Stimulated activated naive CD8-positive, alpha-beta T cell treated with anti-CD3 and anti-CD28 coated beads, Interleukin-15, Interleukin-2, amounts not matched to agents 100 ng/mL and 50 ng/mL, for 24 hours (primary cell): Measurements from ENCODE around the gene TBL1X.
A peak's percentile ranks its signal among the peaks of the same experiment; 100 is the strongest.

Experiments used
- H3K27ac Mint-ChIP-seq: one replicate; pipeline ENCODE4 v1.8.0; 2021; ENCODE audit warnings: mild to moderate bottlenecking, mixed read lengths
- H3K27me3 Mint-ChIP-seq: one replicate; pipeline ENCODE4 v1.8.0; 2021; ENCODE audit warnings: mixed read lengths
- H3K36me3 Mint-ChIP-seq: one replicate; pipeline ENCODE4 v1.8.0; 2021; ENCODE audit warnings: low read depth, mixed read lengths
- H3K4me1 Mint-ChIP-seq: one replicate; pipeline ENCODE4 v1.8.0; 2021; ENCODE audit warnings: low read depth, mixed read lengths
- H3K4me3 Mint-ChIP-seq: one replicate; pipeline ENCODE4 v1.8.0; 2021; ENCODE audit warnings: mild to moderate bottlenecking, mixed read lengths
- H3K9me3 Mint-ChIP-seq: one replicate; pipeline ENCODE4 v1.8.0; 2021; ENCODE audit warnings: mixed read lengths

TBL1X gene

DNA sequence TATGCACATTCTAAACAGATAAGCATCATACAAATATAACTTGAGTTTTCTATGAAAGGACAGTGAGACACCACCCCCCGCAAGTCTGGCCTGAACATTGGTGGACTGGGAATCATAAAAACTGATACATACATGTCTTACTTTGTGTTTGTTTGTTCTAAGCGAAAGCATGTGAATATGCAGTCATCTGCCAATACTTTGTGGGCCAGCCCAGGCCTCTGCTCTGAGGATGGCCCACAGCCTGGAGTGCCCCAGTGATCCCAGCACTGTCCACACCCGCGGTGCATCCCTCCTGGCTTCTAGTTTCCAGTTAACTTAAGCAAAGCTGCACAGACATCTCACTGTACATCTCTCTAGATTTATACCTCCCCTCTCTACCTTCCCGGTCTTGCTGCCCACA lies 154.3 kb downstream of the TBL1X start:
- Mint-ChIP-seq H3K27me3 (no peaks in the 10 kb centered on the region), H3K4me3 (no peak overlapping the region), H3K27ac (no peak overlapping the region), H3K36me3 (peaks cover 11% of the 10 kb centered on the region), H3K9me3 (no peaks in the 10 kb centered on the region), H3K4me1 (peaks cover 40% of the 10 kb centered on the region)

DNA sequence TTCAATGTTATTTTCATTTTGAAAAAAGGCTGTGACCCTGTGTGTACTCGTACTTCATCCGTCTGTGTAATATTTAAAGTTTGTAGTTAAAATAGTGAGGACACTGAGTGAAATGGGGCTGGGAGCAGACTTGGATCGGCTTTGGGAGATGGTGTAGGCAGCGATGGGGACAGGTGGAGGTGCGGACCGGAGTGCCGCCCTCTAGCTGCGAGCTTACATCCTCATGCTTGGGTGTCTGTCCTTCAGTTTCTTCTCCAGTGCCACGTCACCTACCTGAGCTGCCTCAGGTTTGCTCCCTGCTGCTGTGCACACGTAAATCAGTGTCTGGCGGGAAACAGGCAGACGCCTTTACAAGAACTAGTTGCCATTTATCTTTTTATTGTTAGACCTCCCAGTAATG lies 154.7 kb downstream of the TBL1X start:
- peaks cover 45% of the 10 kb centered on the region for H3K4me1 Mint-ChIP-seq
- H3K27me3 Mint-ChIP-seq = no peaks in the 10 kb centered on the region
- no peaks in the 10 kb centered on the region for H3K9me3 Mint-ChIP-seq
- H3K27ac Mint-ChIP-seq = no peak overlapping the region
- peaks cover 11% of the 10 kb centered on the region for H3K36me3 Mint-ChIP-seq
- no peak overlapping the region for H3K4me3 Mint-ChIP-seq

DNA sequence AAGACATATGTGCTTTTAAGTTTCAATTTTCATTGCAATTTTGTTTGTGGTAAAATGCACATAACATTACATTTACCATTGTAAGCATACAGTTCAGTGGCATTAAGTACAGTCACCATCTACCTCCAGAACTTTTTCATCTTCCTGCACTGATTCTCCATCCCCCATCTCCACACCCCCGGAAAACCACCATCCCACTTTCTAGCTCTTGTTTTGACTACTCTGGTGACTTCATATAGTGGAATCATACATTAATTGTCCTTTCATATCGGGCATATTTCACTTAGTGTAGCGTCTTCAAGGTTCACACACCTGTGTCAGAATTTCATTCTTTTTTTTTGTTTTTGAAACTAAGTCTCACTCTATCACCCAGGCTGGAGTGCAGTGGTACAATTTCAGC lies 157.3 kb downstream of the TBL1X start:
- Mint-ChIP-seq H3K36me3 (peaks cover 11% of the 10 kb centered on the region), H3K27me3 (no peaks in the 10 kb centered on the region), H3K9me3 (no peaks in the 10 kb centered on the region), H3K27ac (peak overlapping the region; percentile 71), H3K4me1 (peaks cover 59% of the 10 kb centered on the region), H3K4me3 (no peak overlapping the region)

DNA sequence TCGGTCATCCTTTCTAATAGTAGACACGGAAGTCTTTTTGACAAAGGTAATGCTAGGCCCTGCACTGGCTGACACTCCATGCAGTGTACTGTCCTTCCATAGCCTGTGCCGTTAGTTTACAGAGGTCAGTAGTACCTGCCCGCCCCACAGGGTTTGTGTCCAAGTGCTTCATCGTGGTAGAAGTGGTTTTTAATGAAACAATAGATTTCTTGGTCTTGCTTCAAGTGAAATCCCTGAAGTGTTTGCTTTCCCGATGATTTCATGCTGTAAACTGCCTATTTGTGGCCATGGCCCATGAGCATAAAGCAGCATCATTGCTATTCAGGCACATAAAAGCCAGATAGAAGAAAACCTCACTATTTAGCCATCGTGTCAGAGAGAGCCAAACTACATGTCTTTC lies 161.5 kb downstream of the TBL1X start:
- Mint-ChIP-seq H3K36me3 (peaks cover 10% of the 10 kb centered on the region), H3K27ac (no peak overlapping the region), H3K4me3 (no peak overlapping the region), H3K4me1 (peaks cover 48% of the 10 kb centered on the region), H3K9me3 (no peaks in the 10 kb centered on the region), H3K27me3 (no peaks in the 10 kb centered on the region)

DNA sequence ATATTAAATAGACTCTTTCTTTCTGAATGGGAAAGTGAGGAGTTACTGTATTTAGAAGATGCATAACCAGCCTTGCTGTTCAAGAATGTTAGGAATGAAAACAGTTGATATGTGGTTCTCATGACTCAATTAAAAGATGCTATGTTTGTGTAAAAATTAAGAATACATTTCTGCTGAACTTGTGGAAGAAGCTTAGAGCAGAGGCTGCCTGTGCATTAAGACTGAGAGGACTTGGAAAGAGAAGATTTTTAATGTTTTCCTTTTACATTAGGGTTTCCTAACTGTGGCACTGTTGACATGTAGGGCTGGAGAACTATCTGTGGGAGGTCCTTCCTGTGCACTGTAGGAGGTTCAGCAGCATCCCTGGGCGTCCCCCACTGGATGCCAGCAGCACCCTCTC lies 163.1 kb downstream of the TBL1X start:
- Mint-ChIP-seq H3K4me1 (peaks cover 38% of the 10 kb centered on the region), H3K36me3 (peaks cover 6% of the 10 kb centered on the region), H3K27me3 (no peaks in the 10 kb centered on the region), H3K9me3 (no peaks in the 10 kb centered on the region), H3K4me3 (no peak overlapping the region), H3K27ac (no peak overlapping the region)

DNA sequence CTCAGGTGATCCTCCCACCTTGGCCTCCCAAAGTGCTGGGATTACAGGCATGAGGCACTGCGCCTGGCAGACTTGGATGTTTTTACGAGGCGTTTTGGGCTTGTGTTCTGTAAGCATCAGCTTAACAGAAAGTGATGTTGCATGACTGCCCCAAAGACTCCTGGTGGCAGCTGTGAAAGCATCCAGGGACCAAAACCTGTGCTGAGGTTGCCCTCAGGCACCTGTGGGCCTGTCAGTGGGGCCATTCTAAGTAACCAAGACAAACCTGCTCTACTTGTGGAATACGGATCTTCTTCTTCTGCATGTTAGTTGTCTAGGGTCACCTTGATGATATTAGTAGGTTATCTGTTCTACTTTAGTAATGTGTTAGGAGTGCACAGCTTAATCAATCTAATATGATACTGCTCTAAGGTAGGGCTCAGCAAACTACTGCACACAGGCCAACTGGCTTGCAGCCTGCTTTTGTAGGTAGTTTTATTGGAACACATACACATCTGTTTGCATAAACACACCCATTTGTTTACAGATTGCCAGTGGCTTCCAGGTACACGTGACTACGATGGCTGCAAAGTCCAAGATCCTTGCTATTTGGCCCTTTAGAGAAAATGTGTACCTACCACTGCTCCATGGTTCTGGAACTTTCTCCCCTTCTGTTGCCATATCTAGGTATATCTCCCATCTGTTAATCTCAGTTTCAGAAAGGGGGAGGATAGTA lies 164.1 kb downstream of the TBL1X start:
- peaks cover 6% of the 10 kb centered on the region for H3K36me3 Mint-ChIP-seq
- peaks cover 32% of the 10 kb centered on the region for H3K4me1 Mint-ChIP-seq
- no peak overlapping the region for H3K4me3 Mint-ChIP-seq
- no peaks in the 10 kb centered on the region for H3K27me3 Mint-ChIP-seq
- H3K27ac Mint-ChIP-seq = no peak overlapping the region
- no peaks in the 10 kb centered on the region for H3K9me3 Mint-ChIP-seq

DNA sequence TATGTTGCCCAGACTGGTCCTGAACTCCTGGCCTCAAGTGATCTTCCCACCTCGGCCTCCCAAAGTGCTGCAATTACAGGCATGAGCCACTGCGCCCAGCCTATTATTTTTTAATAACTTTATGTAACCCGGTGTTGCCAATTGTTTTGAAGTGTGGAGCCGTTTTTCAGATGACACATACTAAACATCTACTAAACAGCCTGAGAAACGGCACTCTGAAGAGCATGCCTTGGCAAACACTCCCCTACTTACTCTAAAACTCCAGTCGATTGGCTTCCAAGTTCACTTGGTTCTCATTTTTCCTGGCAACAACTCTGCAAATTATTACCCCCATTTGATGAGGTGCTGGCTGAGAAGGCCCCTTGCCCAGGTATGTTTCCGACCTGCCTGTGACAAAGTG lies 169.7 kb downstream of the TBL1X start:
- no peak overlapping the region for H3K27ac Mint-ChIP-seq
- no peaks in the 10 kb centered on the region for H3K27me3 Mint-ChIP-seq
- no peaks in the 10 kb centered on the region for H3K36me3 Mint-ChIP-seq
- no peak overlapping the region for H3K4me3 Mint-ChIP-seq
- peaks cover 30% of the 10 kb centered on the region for H3K4me1 Mint-ChIP-seq
- H3K9me3 Mint-ChIP-seq = no peaks in the 10 kb centered on the region

DNA sequence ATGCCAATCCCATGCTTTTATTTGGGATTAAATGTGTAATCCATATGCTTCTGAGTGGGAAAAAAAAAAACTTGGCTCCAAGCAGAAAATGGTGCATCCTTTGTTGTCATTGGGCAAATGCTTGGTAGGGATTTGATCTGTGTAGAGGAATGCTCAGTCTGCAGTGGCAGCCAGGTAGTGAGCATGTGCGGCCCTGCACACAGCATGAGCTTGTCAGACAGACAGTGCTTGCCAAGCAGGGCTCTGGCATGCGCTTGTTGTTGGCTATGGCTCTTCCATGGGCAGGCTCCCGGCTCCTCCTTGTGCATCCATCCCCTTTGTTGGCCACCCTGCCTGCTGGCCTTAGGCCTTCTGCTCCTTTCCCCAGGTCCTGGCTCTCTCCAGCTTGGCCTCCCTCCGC lies 170.5 kb downstream of the TBL1X start:
- Mint-ChIP-seq H3K4me1 (peaks cover 30% of the 10 kb centered on the region), H3K27ac (no peak overlapping the region), H3K9me3 (no peaks in the 10 kb centered on the region), H3K36me3 (no peaks in the 10 kb centered on the region), H3K27me3 (no peaks in the 10 kb centered on the region), H3K4me3 (no peak overlapping the region)

DNA sequence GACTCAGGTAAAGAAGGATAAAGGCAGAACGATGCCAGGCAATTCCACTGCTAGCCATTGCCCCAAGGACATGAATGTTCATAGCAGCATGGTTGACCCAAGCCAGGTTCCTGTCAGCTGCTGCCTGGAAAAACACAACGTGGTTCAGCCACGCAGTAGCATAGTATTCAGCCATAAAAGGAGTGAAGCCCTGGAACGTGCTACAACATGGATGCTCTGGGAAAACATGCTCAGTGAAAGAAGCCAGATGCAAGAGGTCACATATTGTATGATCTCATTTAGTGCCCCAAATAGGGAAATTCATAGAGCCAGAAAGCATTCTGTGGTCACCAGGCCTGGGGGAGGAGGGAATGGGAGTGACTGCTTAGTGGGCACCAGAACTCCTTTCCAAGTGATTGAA lies 170.9 kb downstream of the TBL1X start:
- H3K27ac Mint-ChIP-seq = no peak overlapping the region
- peaks cover 30% of the 10 kb centered on the region for H3K4me1 Mint-ChIP-seq
- H3K27me3 Mint-ChIP-seq = no peaks in the 10 kb centered on the region
- H3K4me3 Mint-ChIP-seq = no peak overlapping the region
- no peaks in the 10 kb centered on the region for H3K36me3 Mint-ChIP-seq
- H3K9me3 Mint-ChIP-seq = no peaks in the 10 kb centered on the region

DNA sequence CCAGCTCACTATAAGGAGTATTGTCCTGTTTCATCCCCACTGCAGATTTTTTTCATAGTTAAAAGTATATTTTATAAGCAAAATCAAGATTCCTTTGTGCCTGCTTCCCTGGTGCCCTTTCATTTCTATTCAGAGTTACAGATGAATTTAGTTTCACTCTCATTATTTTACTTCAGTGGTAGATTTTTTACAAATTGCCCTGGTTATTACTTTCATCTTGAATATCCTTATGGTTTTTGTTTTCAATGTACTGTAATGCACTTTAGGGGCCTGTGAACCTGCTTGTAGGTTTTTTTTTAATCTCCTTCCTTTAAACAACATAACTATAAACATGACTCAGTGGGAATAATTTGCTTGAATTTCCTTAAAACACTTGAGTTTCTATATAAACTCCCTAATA lies 174.0 kb downstream of the TBL1X start:
- no peak overlapping the region for H3K27ac Mint-ChIP-seq
- H3K4me1 Mint-ChIP-seq = peaks cover 45% of the 10 kb centered on the region
- no peaks in the 10 kb centered on the region for H3K27me3 Mint-ChIP-seq
- H3K9me3 Mint-ChIP-seq = no peaks in the 10 kb centered on the region
- H3K36me3 Mint-ChIP-seq = peaks cover 9% of the 10 kb centered on the region
- no peak overlapping the region for H3K4me3 Mint-ChIP-seq

DNA sequence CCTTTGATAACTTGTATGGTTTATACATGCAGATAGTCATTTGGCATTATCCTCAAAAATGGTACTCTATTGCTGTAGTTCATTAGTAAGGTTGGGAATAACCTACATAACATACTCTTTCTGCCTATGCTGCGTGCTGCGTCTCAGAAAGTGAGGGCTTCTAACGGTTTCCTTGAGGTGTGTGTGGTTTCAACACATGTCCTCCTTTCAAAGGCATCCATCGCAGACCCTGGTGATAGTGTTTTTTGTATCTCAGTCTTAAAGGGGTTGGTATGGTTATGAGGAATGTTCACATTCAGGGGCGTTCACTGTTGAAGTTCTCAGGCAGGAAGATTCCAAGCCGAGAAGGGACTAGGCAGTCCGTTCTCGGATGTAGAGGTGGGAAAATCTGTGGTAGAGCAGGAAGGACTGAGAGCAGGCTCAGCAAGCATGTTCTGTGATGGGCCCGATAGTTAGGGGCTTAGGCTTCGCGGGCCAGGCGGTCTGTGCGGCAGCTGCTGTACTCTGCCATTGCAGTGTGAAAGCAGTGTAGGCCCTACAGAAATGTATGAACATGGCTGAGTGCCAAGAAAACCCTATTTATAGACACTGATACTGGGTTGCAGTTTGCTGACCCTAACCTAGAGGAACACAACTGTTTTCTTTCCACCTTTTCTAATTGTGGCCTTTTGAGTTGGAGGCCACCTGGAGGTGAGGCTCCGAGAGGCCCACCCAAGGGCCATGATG lies 177.6 kb downstream of the TBL1X start:
- Mint-ChIP-seq H3K4me3 (no peak overlapping the region), H3K9me3 (no peaks in the 10 kb centered on the region), H3K27me3 (no peaks in the 10 kb centered on the region), H3K36me3 (peaks cover 13% of the 10 kb centered on the region), H3K4me1 (peaks cover 54% of the 10 kb centered on the region), H3K27ac (peak overlapping the region; percentile 67)

DNA sequence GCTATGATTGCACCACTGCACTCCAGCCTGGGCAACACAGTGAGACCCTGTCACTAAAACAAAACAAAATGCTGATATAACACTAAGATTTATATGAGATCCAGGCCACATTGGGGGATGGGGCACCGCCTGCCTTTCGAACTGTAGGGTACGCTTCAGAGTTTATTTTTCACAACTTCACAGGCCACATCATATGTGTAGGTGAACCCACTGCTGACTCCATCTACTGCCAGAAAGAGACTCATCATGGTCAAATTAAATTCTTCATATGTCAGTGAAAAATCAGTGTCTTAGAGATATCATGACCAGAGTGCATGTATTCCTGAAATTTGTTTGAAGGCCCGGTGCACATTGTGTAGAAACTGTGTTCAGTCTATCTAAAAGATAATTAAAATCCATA lies 178.9 kb downstream of the TBL1X start:
- Mint-ChIP-seq H3K27ac (peak overlapping the region; percentile 82), H3K4me1 (peaks cover 45% of the 10 kb centered on the region), H3K27me3 (no peaks in the 10 kb centered on the region), H3K4me3 (peak overlapping the region; percentile 51), H3K9me3 (no peaks in the 10 kb centered on the region), H3K36me3 (peaks cover 13% of the 10 kb centered on the region)

DNA sequence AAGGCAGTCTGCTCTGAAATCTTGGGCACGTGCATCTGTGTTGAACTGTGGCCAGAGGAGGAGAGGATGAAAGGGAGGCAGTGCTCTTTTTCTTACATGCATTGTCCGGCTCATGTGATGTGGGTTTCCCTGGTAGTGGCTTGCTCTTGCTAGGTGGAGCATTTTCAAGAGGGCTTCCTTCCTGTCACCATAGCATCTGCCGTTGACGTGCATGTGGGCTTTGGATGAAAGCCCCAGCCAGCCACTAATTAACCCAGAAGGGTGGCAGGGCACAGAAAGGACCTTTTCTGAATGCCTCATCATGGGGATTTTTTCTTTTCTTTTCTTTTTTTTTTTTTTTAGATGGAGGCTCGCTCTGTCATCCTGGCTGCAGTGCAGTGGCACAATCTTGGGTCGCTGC lies 179.5 kb downstream of the TBL1X start:
- H3K9me3 Mint-ChIP-seq = no peaks in the 10 kb centered on the region
- peaks cover 13% of the 10 kb centered on the region for H3K36me3 Mint-ChIP-seq
- peak overlapping the region; percentile 51 for H3K4me3 Mint-ChIP-seq
- peaks cover 41% of the 10 kb centered on the region for H3K4me1 Mint-ChIP-seq
- H3K27me3 Mint-ChIP-seq = no peaks in the 10 kb centered on the region
- H3K27ac Mint-ChIP-seq = peak overlapping the region; percentile 82

DNA sequence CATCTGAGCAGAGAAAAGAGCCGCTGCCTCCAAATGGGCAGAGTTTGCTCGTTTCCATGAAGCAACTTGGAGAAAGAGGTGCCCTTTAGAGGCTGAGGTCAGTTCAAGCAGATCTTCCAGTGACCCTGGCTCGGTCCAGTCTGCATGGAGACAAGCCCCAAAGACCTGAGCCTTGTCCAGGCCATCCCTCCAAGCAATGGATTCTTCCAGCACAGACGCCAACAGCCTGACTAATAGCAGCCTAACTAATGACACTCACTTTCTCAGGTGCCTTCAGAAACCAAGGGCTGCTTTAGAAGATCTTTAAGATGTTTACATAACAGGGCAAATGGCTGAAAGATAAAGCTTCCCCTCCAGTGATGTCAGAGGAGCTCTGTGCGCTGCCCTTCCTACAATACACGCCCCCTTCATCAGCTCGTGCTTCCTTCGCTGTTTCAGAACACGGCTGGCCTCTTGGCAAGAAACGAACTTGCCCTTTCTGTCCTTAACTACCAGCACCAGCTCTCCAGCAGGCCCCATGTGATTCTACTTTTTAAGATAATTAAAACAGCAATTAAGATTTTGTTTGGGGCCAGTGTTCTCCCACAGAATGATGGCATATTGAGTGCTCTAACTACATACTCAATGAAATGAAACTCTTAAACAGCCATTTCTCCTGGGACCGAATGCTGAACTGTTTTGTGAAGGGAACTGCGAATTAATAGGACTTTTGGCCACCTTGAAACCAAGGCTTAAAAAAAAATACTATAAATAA lies 181.8 kb downstream of the TBL1X start:
- peaks cover 13% of the 10 kb centered on the region for H3K36me3 Mint-ChIP-seq
- H3K4me1 Mint-ChIP-seq = peaks cover 40% of the 10 kb centered on the region
- no peak overlapping the region for H3K4me3 Mint-ChIP-seq
- no peaks in the 10 kb centered on the region for H3K9me3 Mint-ChIP-seq
- no peaks in the 10 kb centered on the region for H3K27me3 Mint-ChIP-seq
- no peak overlapping the region for H3K27ac Mint-ChIP-seq

DNA sequence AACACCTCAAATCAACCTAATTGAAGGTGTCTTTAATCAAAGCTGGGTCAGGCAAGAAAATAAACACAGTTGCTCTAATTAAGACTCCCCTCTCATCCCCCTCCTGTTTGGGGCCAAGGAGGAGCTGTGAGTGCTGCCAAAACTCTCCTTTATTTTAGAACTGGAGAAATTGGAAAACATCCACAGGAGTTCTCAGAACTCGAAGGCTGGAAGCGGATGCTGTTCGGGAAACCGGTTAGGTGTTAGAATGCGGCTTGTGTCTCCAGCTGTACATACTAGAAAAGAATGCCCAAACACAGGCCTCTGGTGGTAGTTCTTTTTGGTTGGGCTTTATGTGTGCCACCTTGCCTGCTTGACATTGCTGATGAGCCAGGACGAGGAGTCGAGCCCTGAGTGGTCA lies 182.6 kb downstream of the TBL1X start:
- no peak overlapping the region for H3K4me3 Mint-ChIP-seq
- no peaks in the 10 kb centered on the region for H3K9me3 Mint-ChIP-seq
- H3K4me1 Mint-ChIP-seq = peaks cover 32% of the 10 kb centered on the region
- H3K36me3 Mint-ChIP-seq = peaks cover 7% of the 10 kb centered on the region
- H3K27me3 Mint-ChIP-seq = no peaks in the 10 kb centered on the region
- no peak overlapping the region for H3K27ac Mint-ChIP-seq
